ENCODE data around the gene GPR55. TPM values are rescaled to one million over a fixed set of nuclear protein-coding genes. Genes with fewer than 3 reads are reported as not detected.

The GPR55 gene
- total and polyA plus RNA-seq, 2 of the 4 experiments (the other 2 are of a cell fraction): 0.03 TPM; not detected in 1

DNA sequence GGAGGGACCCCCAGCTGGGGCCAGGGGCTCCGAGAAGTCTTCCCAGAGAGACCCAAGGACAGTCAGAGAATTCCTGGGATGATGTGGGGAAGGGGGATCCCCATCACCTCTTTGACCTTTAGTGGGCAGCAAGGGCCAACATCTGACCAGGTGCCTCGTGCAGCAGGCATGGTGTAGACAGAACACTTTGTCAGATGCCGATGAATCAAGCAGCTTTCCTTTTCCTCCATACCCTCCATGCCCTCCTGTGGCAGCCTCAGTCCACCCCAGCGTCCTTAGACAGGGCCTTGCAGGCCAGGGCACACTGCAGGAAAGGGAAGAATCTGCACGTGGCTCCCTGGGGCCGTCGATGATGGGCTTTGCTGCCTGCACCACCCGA is 26.3 kb downstream of the GPR55 start:
- H3K9ac ChIP-seq (ENCODE audit: low read depth, low read length): no peak overlapping the region
- no peaks in the 10 kb centered on the region for H3K36me3 ChIP-seq (ENCODE audit: control insufficient read depth, insufficient read depth, low read length)
- no peak overlapping the region for H3K14ac ChIP-seq (replicated peaks; ENCODE audit: low read depth, low read length)
- ChIA-PET POLR2A (ENCODE audit: unreplicated experiment) (no interaction called here), CTCF (interaction anchor here (1.6 to 3.0 kb wide), 2 partner anchors 74 to 88 kb away, joined by 4 to 12 read pairs; no protein-coding TSS in a partner anchor)
- H2BK5ac ChIP-seq (ENCODE audit: low read depth, low read length, poor library complexity, severe bottlenecking): no peak overlapping the region
- no peak overlapping the region for H4K5ac ChIP-seq (ENCODE audit: low read depth, low read length)
- no peak overlapping the region for H2AK9ac ChIP-seq (replicated peaks; ENCODE audit: low read depth, low read length, poor library complexity)
- no peaks in the 10 kb centered on the region for H3K79me1 ChIP-seq (ENCODE audit: low read depth in 1 of 2, low read length in 2 of 2)
- intact Hi-C loops (cut with micrococcal nuclease): no loop called here
- H3K4me3 ChIP-seq (ENCODE audit: insufficient read depth, low read depth, low read length): no peak overlapping the region
- no peak overlapping the region for H3K56ac ChIP-seq (ENCODE audit: extremely low read depth, insufficient read depth, low read length)
- no peak overlapping the region for H3K4me2 ChIP-seq (ENCODE audit: low read depth, low read length)
- no peak for DNase-seq
- H3K9me3 ChIP-seq (ENCODE audit: control insufficient read depth, insufficient read depth, low read length): no peaks in the 10 kb centered on the region
- BruUV-seq (replicated peaks): no TSS peak
- no peak overlapping the region for H2BK120ac ChIP-seq (ENCODE audit: low read depth, low read length)
- H4K8ac ChIP-seq (ENCODE audit: low read depth in 2 of 2, low read length in 2 of 2): no peak overlapping the region
- no peaks in the 10 kb centered on the region for H3K4me1 ChIP-seq (ENCODE audit: control insufficient read depth, insufficient read depth, low read length)
- no peak overlapping the region for H4K91ac ChIP-seq (ENCODE audit: insufficient read depth, low read depth, low read length)
- H2AK5ac ChIP-seq (ENCODE audit: low read depth, low read length): no peak overlapping the region
- no peak overlapping the region for H2BK15ac ChIP-seq (ENCODE audit: low read depth, low read length)
- H3K23ac ChIP-seq (ENCODE audit: low read depth, low read length): no peak overlapping the region
- in situ Hi-C loops (cut with MboI; ENCODE audit: low sequenced_read_pairs): no loop called here
- H3K18ac ChIP-seq (ENCODE audit: low read depth, low read length): no peak overlapping the region
- ATAC-seq (ENCODE audit: low read depth): no peak
- H3K27ac ChIP-seq (ENCODE audit: insufficient read depth, low read length): no peak overlapping the region
- H3K4ac ChIP-seq (ENCODE audit: low read depth, low read length): no peak overlapping the region
- TF ChIP-seq, protein P1, sequence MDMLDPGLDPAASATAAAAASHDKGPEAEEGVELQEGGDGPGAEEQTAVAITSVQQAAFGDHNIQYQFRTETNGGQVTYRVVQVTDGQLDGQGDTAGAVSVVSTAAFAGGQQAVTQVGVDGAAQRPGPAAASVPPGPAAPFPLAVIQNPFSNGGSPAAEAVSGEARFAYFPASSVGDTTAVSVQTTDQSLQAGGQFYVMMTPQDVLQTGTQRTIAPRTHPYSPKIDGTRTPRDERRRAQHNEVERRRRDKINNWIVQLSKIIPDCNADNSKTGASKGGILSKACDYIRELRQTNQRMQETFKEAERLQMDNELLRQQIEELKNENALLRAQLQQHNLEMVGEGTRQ (IDR thresholded peaks at IDR 0.05; ENCODE audit: low read depth, low read length): no peak
- no peak for TF ChIP-seq MXI1 (IDR thresholded peaks at IDR 0.05; ENCODE audit: borderline replicate concordance, low read depth, low read length)
- no peak overlapping the region for H2BK20ac ChIP-seq (ENCODE audit: low read depth, low read length)
- peaks cover 56% of the 10 kb centered on the region for H3K27me3 ChIP-seq (ENCODE audit: control insufficient read depth, insufficient read depth, low read length)
- no peak overlapping the region for H2AFZ ChIP-seq (replicated peaks; ENCODE audit: low read length, poor library complexity)
- no peaks in the 10 kb centered on the region for H4K20me1 ChIP-seq (ENCODE audit: insufficient read depth, low read length)
- no CpG with 5 or more reads among the region's 8 CpGs for WGBS, 2 experiments (ENCODE audit: extremely low coverage in 2 of 2, insufficient read length in 1 of 2)
- dilution Hi-C loops (cut with HindIII; ENCODE audit: low sequenced_read_pairs, unreplicated experiment): no loop called here
- H3K9me1 ChIP-seq (ENCODE audit: insufficient read depth, low read length): no peaks in the 10 kb centered on the region; the same call in 1 of the 2 replicates

Measured in IMR-90 (cell line).